ENCODE data around the gene CLEC4F. TPM values are rescaled to one million over a fixed set of nuclear protein-coding genes. Genes with fewer than 3 reads are reported as not detected.

Gene CLEC4F
- total and polyA plus RNA-seq, 10 of the 15 experiments (the other 5 are each of a cell fraction or from before 2014, with no cell fraction given) = 0.03 TPM; not detected in 9

DNA sequence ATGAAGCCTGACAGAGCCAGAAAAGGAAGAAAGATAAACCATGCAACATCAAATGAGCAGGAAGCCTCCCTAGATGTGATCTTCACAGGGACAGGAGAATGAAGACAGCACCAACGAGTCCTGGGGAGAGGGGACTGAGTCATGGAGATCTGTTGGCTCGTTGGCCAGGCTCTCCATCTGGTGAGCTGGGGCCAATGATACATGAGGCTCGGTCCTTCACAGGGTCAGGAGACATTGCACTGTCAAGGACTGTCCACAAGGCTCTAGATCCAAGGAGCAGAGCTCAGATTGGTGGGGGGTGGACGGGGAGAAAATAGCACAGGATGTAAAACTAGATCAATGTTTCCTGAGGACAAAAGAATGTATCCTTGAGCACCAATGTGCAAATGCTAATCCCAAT is 14.5 kb upstream of the CLEC4F start (continued):
- TF ChIP-seq, protein P1, sequence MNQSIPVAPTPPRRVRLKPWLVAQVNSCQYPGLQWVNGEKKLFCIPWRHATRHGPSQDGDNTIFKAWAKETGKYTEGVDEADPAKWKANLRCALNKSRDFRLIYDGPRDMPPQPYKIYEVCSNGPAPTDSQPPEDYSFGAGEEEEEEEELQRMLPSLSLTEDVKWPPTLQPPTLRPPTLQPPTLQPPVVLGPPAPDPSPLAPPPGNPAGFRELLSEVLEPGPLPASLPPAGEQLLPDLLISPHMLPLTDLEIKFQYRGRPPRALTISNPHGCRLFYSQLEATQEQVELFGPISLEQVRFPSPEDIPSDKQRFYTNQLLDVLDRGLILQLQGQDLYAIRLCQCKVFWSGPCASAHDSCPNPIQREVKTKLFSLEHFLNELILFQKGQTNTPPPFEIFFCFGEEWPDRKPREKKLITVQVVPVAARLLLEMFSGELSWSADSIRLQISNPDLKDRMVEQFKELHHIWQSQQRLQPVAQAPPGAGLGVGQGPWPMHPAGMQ (IDR thresholded peaks at IDR 0.05; ENCODE audit: borderline replicate concordance) = no peak
- TF ChIP-seq, protein P2, sequence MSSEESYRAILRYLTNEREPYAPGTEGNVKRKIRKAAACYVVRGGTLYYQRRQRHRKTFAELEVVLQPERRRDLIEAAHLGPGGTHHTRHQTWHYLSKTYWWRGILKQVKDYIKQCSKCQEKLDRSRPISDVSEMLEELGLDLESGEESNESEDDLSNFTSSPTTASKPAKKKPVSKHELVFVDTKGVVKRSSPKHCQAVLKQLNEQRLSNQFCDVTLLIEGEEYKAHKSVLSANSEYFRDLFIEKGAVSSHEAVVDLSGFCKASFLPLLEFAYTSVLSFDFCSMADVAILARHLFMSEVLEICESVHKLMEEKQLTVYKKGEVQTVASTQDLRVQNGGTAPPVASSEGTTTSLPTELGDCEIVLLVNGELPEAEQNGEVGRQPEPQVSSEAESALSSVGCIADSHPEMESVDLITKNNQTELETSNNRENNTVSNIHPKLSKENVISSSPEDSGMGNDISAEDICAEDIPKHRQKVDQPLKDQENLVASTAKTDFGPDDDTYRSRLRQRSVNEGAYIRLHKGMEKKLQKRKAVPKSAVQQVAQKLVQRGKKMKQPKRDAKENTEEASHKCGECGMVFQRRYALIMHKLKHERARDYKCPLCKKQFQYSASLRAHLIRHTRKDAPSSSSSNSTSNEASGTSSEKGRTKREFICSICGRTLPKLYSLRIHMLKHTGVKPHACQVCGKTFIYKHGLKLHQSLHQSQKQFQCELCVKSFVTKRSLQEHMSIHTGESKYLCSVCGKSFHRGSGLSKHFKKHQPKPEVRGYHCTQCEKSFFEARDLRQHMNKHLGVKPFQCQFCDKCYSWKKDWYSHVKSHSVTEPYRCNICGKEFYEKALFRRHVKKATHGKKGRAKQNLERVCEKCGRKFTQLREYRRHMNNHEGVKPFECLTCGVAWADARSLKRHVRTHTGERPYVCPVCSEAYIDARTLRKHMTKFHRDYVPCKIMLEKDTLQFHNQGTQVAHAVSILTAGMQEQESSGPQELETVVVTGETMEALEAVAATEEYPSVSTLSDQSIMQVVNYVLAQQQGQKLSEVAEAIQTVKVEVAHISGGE (CRISPR knock-in tag; IDR thresholded peaks at IDR 0.05) = no peak
- TF ChIP-seq HDAC2 (IDR thresholded peaks at IDR 0.05) = no peak
- TF ChIP-seq, protein P3, sequence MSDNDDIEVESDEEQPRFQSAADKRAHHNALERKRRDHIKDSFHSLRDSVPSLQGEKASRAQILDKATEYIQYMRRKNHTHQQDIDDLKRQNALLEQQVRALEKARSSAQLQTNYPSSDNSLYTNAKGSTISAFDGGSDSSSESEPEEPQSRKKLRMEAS (IDR thresholded peaks at IDR 0.05; ENCODE audit: low read depth, low read length) = no peak
- TF ChIP-seq, protein P4, sequence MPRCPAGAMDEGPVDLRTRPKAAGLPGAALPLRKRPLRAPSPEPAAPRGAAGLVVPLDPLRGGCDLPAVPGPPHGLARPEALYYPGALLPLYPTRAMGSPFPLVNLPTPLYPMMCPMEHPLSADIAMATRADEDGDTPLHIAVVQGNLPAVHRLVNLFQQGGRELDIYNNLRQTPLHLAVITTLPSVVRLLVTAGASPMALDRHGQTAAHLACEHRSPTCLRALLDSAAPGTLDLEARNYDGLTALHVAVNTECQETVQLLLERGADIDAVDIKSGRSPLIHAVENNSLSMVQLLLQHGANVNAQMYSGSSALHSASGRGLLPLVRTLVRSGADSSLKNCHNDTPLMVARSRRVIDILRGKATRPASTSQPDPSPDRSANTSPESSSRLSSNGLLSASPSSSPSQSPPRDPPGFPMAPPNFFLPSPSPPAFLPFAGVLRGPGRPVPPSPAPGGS (IDR thresholded peaks at IDR 0.05; ENCODE audit: borderline replicate concordance, insufficient read depth, low read depth, low read length, poor library complexity, severe bottlenecking) = no peak
- TF ChIP-seq DPF2 (IDR thresholded peaks at IDR 0.05) = no peak
- TF ChIP-seq CREM (IDR thresholded peaks at IDR 0.05; ENCODE audit: low read depth) = no peak
